CD8-positive, alpha-beta memory T cell (primary cell): ENCODE data around the gene FCMR. TPM values are rescaled to one million over a fixed set of nuclear protein-coding genes. Genes with fewer than 3 reads are reported as not detected.

Experiments
- CTCF ChIA-PET: fragments of 350-600 bp; sonication (Branson Sonifier 250); formaldehyde crosslinking; loops from one replicate; lab custom pipeline; 2021; ENCODE audit warnings: antibody characterized with exemption; lab: Charles Lee
- POLR2A ChIA-PET: fragments of 350-600 bp; sonication (Branson Sonifier 250); formaldehyde crosslinking; loops from one replicate; lab custom pipeline; 2021; ENCODE audit warnings: antibody characterized with exemption; lab: Charles Lee
- DNase-seq, 5 donors: peaks; one replicate each; pipeline versions ENCODE4 v3.0.0 to v3.0.0-alpha.2; 2020 to 2022; ENCODE audit warnings: mixed read lengths in 1 of 5
- H3K27ac ChIP-seq: one replicate; pipeline ENCODE4 v1.7.0; 2013; ENCODE audit warnings: low read depth, mild to moderate bottlenecking, low read length, moderate library complexity
- H3K27me3 ChIP-seq: 2 replicates; pipeline ENCODE4 v1.7.0; 2013; ENCODE audit warnings: low read length, mild to moderate bottlenecking; ENCODE audit not compliant: insufficient read depth, poor library complexity, severe bottlenecking
- H3K36me3 ChIP-seq: 2 replicates; pipeline ENCODE4 v1.7.0; 2013; ENCODE audit warnings: mild to moderate bottlenecking, low read length, moderate library complexity; ENCODE audit not compliant: insufficient read depth
- H3K4me1 ChIP-seq: 2 replicates; pipeline ENCODE4 v1.7.0; 2013; ENCODE audit warnings: mild to moderate bottlenecking, low read length, moderate library complexity; ENCODE audit not compliant: insufficient read depth
- H3K4me3 ChIP-seq: 2 replicates; pipeline ENCODE4 v1.7.0; 2013; ENCODE audit warnings: mild to moderate bottlenecking, low read length
- H3K9me3 ChIP-seq: 2 replicates; pipeline ENCODE4 v1.7.0; 2013; ENCODE audit warnings: mild to moderate bottlenecking, low read length
- H3K27ac Mint-ChIP-seq, 8 donors: one replicate each; pipeline ENCODE4 v1.8.0; 2020 to 2021; ENCODE audit warnings: mixed read lengths in 8 of 8, mild to moderate bottlenecking in 6 of 8, inconsistent platforms in 3 of 8, moderate library complexity in 3 of 8
- H3K27me3 Mint-ChIP-seq, 2 donors: one replicate each; pipeline ENCODE4 v1.8.0; 2020 to 2021; ENCODE audit warnings: mixed read lengths in 2 of 2, mild to moderate bottlenecking in 1 of 2, moderate library complexity in 1 of 2
- H3K36me3 Mint-ChIP-seq, 3 donors: one replicate each; pipeline ENCODE4 v1.8.0; 2020 to 2021; ENCODE audit warnings: mixed read lengths in 3 of 3, inconsistent platforms in 1 of 3, mild to moderate bottlenecking in 1 of 3
- H3K4me1 Mint-ChIP-seq, 3 donors: one replicate each; pipeline ENCODE4 v1.8.0; 2020 to 2021; ENCODE audit warnings: mixed read lengths in 3 of 3, inconsistent platforms in 1 of 3, mild to moderate bottlenecking in 1 of 3
- H3K4me3 Mint-ChIP-seq, 7 donors: one replicate each; pipeline ENCODE4 v1.8.0; 2020 to 2021; ENCODE audit warnings: mixed read lengths in 7 of 7, mild to moderate bottlenecking in 6 of 7, moderate library complexity in 4 of 7, inconsistent platforms in 2 of 7
- H3K9me3 Mint-ChIP-seq, 5 donors: one replicate each; pipeline ENCODE4 v1.8.0; 2020 to 2022; ENCODE audit warnings: mixed read lengths in 5 of 5, mild to moderate bottlenecking in 3 of 5, moderate library complexity in 2 of 5, inconsistent platforms in 1 of 5
- polyA plus RNA-seq: library from polyadenylated mRNA; unstranded; fragments of 300-500 nt; fragmentation: Illumina TruSeq; gene quantifications from one replicate; pipeline ENCODE4 v1.2.3, GENCODE V29; 2021
- total RNA-seq, 2 experiments: library from RNA; stranded (reverse); gene quantifications; one replicate each; pipeline ENCODE4 v1.2.3, GENCODE V29; 2021

FCMR gene
- total and polyA plus RNA-seq, 3 experiments from 2014 or later, result 75.1 to 574 (median 75.6) TPM

DNA sequence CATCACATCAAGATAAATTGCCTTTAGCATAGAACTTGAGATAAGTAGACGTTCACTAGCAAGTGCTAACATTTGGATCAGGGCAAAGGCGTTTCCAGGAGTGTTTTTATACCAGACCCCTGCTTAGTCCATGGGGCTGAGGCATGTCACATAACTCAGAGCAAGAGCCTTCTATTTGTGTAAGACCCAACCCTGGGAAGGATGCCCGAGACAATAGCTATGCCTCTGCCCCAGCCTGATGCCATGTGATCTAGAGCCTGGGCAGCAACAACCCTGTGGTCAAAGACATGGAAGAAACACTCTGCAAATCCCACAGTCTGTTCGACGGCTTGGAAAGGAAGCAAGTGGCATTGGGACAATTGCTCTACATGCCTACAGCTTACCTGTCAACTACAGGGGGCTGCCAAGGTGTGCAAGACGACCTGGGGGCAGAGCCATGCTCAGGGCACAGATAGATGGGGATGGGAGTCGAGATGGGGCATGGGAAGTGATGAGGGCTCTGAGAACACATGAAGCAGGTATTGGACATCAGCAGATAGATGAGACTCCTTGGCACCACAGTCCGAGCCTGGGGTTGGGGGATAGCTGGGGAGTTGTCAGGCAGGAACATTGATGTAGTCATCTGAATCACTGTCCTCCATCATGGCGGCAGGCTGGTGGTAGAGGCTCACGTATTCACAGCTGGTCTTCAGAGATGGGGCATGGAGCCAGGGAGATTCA, 17.2 kb downstream of the FCMR start:
- Mint-ChIP-seq H3K4me3 (peak overlapping the region in 5 of 7 donors; percentile 9 to 64 (median 51)), H3K27ac (peak overlapping the region; percentile 42 to 91 (median 85)), H3K4me1 (peaks cover 67 to 86% (median 69%) of the 10 kb centered on the region in 3 donors), H3K36me3 (peaks cover 15 to 77% (median 35%) of the 10 kb centered on the region in 3 donors), H3K9me3 (no peaks in the 10 kb centered on the region), H3K27me3 (no peaks in the 10 kb centered on the region)
- no peaks in the 10 kb centered on the region for H3K27me3 ChIP-seq
- POLR2A ChIA-PET, result interaction anchor here (1.3 to 2.2 kb wide), 4 partner anchors 11 to 170 kb away, joined by 3 to 10 read pairs (median 3); partner anchors contain the start of gene FCMR
- H3K4me3 ChIP-seq, result no peak overlapping the region
- DNase-seq, result no peak
- no peaks in the 10 kb centered on the region for H3K9me3 ChIP-seq
- H3K27ac ChIP-seq, result no peak overlapping the region
- H3K4me1 ChIP-seq, result peaks cover 67% of the 10 kb centered on the region
- CTCF ChIA-PET, result interaction anchor here (1.2 to 3.9 kb wide), 4 partner anchors 29 to 170 kb away, joined by 3 to 18 read pairs (median 4); partner anchors contain the start of gene IL20
- peaks cover 37% of the 10 kb centered on the region for H3K36me3 ChIP-seq

DNA sequence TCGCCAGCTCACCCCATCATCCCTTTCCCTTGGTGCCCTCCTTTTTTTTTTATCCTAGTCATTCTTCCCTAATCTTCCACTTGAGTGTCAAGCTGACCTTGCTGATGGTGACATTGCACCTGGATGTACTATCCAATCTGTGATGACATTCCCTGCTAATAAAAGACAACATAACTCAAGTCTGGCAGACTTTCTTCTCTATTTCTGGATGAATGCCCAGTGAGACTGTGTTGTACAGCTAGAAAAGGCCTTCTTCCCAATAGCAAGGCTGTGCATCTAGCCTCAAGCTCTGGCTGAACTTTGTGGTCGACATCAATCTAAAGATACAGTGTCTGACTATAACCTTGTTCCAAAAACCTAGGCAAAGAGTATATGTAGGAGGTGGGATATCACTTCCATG, 18.1 kb downstream of the FCMR start:
- POLR2A ChIA-PET, result interaction anchor here (0.8 to 1.5 kb wide), 2 partner anchors 18 to 22 kb away, joined by 3 to 4 read pairs; partner anchors contain the start of gene FCMR
- peaks cover 37% of the 10 kb centered on the region for H3K36me3 ChIP-seq
- no peaks in the 10 kb centered on the region for H3K9me3 ChIP-seq
- peaks cover 66 to 86% (median 68%) of the 10 kb centered on the region in 3 donors for H3K4me1 Mint-ChIP-seq
- peaks cover 11 to 73% (median 31%) of the 10 kb centered on the region in 3 donors for H3K36me3 Mint-ChIP-seq
- H3K4me1 ChIP-seq, result peaks cover 62% of the 10 kb centered on the region
- no peak overlapping the region for H3K4me3 Mint-ChIP-seq
- CTCF ChIA-PET, result interaction anchor here (1.8 kb wide), 1 partner anchor 39 kb away, joined by 4 read pairs; the partner anchor contains the start of gene IL20
- no peaks in the 10 kb centered on the region for H3K27me3 Mint-ChIP-seq
- no peaks in the 10 kb centered on the region for H3K9me3 Mint-ChIP-seq
- H3K4me3 ChIP-seq, result no peak overlapping the region
- H3K27ac Mint-ChIP-seq, result peak overlapping the region in 7 of 8 donors; percentile 28 to 88 (median 68)
- no peaks in the 10 kb centered on the region for H3K27me3 ChIP-seq
- no peak for DNase-seq
- no peak overlapping the region for H3K27ac ChIP-seq

DNA sequence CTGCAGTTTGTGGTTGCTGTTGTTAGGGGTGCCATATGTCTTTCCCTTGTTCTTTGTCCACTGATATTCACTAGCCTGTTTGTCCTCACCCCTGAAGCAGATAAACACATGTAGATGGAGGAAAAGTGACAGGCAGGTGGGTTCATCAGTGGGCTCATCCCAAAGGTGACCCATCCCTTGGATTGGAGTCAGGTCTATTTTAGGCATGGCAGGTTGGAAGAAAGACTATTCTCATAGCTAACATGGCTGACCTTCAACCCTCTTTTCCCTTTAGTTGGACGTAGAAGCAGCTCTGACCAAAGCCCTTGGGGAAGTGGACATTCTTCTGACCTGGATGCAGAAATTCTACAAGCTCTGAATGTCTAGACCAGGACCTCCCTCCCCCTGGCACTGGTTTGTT, 19.0 kb downstream of the FCMR start:
- Histone ChIP-seq H3K4me1 (peaks cover 52% of the 10 kb centered on the region), H3K36me3 (peaks cover 29% of the 10 kb centered on the region), H3K4me3 (no peak overlapping the region), H3K27ac (no peak overlapping the region), H3K9me3 (no peaks in the 10 kb centered on the region), H3K27me3 (no peaks in the 10 kb centered on the region)
- ChIA-PET CTCF (interaction anchor here (1.8 kb wide), 1 partner anchor 38 kb away, joined by 4 read pairs; the partner anchor contains the start of gene IL20), POLR2A (interaction anchor here (0.8 to 1.5 kb wide), 2 partner anchors 19 to 23 kb away, joined by 3 to 4 read pairs; partner anchors contain the start of gene FCMR)
- H3K4me3 Mint-ChIP-seq, result no peak overlapping the region
- DNase-seq, result no peak
- H3K36me3 Mint-ChIP-seq, result peaks cover 10 to 64% (median 25%) of the 10 kb centered on the region in 3 donors
- peak overlapping the region in 7 of 8 donors; percentile 42 to 82 (median 64) for H3K27ac Mint-ChIP-seq
- H3K27me3 Mint-ChIP-seq, result no peaks in the 10 kb centered on the region
- no peaks in the 10 kb centered on the region for H3K9me3 Mint-ChIP-seq
- H3K4me1 Mint-ChIP-seq, result peaks cover 57 to 77% (median 61%) of the 10 kb centered on the region in 3 donors

DNA sequence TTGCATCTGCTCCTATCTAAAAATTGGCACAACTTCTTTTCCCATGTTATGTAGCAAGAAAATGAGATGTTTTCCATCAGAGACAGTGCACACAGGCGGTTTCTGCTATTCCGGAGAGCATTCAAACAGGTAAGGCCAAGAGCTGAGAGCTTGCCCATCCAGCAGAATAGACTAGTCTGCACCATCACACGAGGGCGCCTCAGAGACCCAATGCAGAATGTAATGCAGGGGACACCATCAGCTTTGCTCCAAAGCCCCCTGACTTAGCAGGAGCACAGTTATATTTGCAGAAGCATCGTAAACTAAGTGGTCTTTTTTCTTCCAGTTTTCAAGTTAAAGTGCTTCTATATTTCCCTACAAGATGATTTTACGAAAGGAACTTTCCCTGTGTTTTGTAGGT, 19.8 kb downstream of the FCMR start:
- Mint-ChIP-seq H3K36me3 (peaks cover 10 to 58% (median 25%) of the 10 kb centered on the region in 3 donors), H3K27ac (peak overlapping the region in 4 of 8 donors; percentile 36 to 89 (median 54)), H3K4me3 (no peak overlapping the region), H3K4me1 (peaks cover 53 to 74% (median 54%) of the 10 kb centered on the region in 3 donors), H3K9me3 (no peaks in the 10 kb centered on the region), H3K27me3 (no peaks in the 10 kb centered on the region)
- Histone ChIP-seq H3K9me3 (no peaks in the 10 kb centered on the region), H3K4me3 (no peak overlapping the region), H3K27ac (no peak overlapping the region), H3K27me3 (no peaks in the 10 kb centered on the region), H3K4me1 (peaks cover 45% of the 10 kb centered on the region), H3K36me3 (peaks cover 23% of the 10 kb centered on the region)
- ChIA-PET CTCF (interaction anchor here (1.1 kb wide), 1 partner anchor 10 kb away, joined by 4 read pairs; no protein-coding TSS in a partner anchor), POLR2A (no interaction called here)
- DNase-seq, result no peak

DNA sequence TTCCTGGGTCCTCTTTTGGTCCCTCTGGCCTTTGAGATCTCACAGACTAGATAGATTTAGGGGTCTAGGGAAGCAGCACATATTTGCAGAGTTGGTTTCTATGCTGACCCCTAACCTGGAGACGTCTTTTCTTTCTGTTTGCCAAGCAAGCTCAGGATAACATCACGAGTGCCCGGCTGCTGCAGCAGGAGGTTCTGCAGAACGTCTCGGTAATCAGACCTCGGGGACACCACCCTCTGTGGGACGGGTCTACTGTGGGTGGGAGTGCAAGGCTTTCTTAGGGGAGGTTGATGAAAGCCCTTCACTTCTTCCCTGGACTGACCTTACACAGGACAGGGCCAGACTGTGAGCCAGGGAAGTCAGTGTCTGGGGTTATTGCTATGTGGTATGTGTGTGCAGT, 21.6 kb downstream of the FCMR start:
- Histone ChIP-seq H3K27ac (no peak overlapping the region), H3K4me3 (no peak overlapping the region), H3K4me1 (peaks cover 28% of the 10 kb centered on the region), H3K9me3 (no peaks in the 10 kb centered on the region), H3K36me3 (peaks cover 17% of the 10 kb centered on the region), H3K27me3 (no peaks in the 10 kb centered on the region)
- DNase-seq, result no peak
- Mint-ChIP-seq H3K9me3 (no peaks in the 10 kb centered on the region), H3K4me1 (peaks cover 36 to 56% (median 37%) of the 10 kb centered on the region in 3 donors), H3K27ac (peak overlapping the region; percentile 57 to 92 (median 72)), H3K4me3 (no peak overlapping the region), H3K27me3 (no peaks in the 10 kb centered on the region), H3K36me3 (peaks cover 10 to 41% (median 18%) of the 10 kb centered on the region in 3 donors)
- POLR2A ChIA-PET, result interaction anchor here (1.3 to 1.9 kb wide), 2 partner anchors 9 to 19 kb away, joined by 5 to 10 read pairs; no protein-coding TSS in a partner anchor
- CTCF ChIA-PET, result interaction anchor here (0.6 to 1.9 kb wide), 7 partner anchors 9 to 166 kb away, joined by 3 to 11 read pairs (median 3); partner anchors contain the start of gene IL20

DNA sequence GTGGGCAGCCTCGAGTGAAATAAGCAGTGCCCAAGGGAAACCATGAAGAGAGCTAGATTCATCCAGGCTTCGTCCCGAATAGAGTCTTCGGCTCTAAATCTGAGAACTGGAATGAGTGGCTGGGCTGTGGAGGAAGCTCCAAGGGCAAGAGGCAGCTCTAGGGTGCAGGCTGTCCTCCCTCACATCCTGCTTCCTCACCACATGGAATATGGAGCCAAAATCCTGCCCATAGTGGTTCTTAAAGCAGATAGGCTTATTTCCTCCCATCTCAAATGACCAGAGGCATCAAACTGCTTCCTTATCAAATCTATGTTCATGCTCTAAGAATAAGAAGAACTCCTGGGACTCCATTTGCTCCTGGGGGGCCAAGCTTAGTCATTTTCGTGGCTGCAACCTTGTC, 22.0 kb downstream of the FCMR start:
- Mint-ChIP-seq H3K4me3 (no peak overlapping the region), H3K9me3 (no peaks in the 10 kb centered on the region), H3K27me3 (no peaks in the 10 kb centered on the region), H3K36me3 (peaks cover 8 to 37% (median 15%) of the 10 kb centered on the region in 3 donors), H3K4me1 (peaks cover 32 to 52% (median 32%) of the 10 kb centered on the region in 3 donors), H3K27ac (peak overlapping the region in 6 of 8 donors; percentile 59 to 87 (median 72))
- peaks cover 24% of the 10 kb centered on the region for H3K4me1 ChIP-seq
- H3K36me3 ChIP-seq, result peaks cover 12% of the 10 kb centered on the region
- H3K4me3 ChIP-seq, result no peak overlapping the region
- no peak for DNase-seq
- ChIA-PET POLR2A (interaction anchor here (1.9 kb wide), 1 partner anchor 9 kb away, joined by 10 read pairs; no protein-coding TSS in a partner anchor), CTCF (interaction anchor here (0.6 to 1.9 kb wide), 5 partner anchors 9 to 164 kb away, joined by 3 to 11 read pairs (median 7); partner anchors contain the start of gene IL20)
- no peak overlapping the region for H3K27ac ChIP-seq
- no peaks in the 10 kb centered on the region for H3K9me3 ChIP-seq
- H3K27me3 ChIP-seq, result no peaks in the 10 kb centered on the region

DNA sequence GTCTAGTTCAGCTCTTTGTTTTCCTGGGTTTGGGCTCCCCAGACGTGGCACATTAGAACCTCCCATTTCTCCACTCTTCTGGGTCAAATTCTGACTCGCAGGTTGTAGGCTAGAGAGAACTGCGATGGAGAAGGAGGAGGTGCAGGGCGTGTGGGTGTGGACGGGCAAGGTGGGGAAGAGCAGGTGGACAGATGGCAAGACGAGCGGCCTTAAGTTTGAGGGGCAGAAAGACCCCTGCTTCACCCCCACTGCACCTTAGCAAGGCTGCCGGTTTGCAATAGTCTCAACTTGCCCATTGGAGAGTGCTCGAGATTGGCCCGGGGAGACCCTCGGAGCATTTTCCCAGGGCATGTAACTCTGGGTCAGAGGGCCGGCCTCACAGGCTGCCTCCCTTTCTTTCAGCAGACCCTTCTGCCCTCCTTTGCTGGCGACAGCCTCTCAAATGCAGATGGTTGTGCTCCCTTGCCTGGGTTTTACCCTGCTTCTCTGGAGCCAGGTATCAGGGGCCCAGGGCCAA, 22.8 kb downstream of the FCMR start:
- Mint-ChIP-seq H3K4me3 (no peak overlapping the region), H3K9me3 (no peaks in the 10 kb centered on the region), H3K4me1 (peaks cover 24 to 44% (median 25%) of the 10 kb centered on the region in 3 donors), H3K36me3 (peaks cover under 1 to 29% (median 11%) of the 10 kb centered on the region in 3 donors), H3K27ac (peak overlapping the region in 4 of 8 donors; percentile 6 to 91 (median 64)), H3K27me3 (peaks cover 0 to 5% of the 10 kb centered on the region in 2 donors)
- Histone ChIP-seq H3K4me1 (peaks cover 17% of the 10 kb centered on the region), H3K36me3 (peaks cover 5% of the 10 kb centered on the region), H3K4me3 (no peak overlapping the region), H3K27me3 (no peaks in the 10 kb centered on the region), H3K27ac (no peak overlapping the region), H3K9me3 (no peaks in the 10 kb centered on the region)
- ChIA-PET CTCF (interaction anchor here (1.9 kb wide), 1 partner anchor 13 kb away, joined by 8 read pairs; no protein-coding TSS in a partner anchor), POLR2A (no interaction called here)
- no peak for DNase-seq
